Endodermal cell (in vitro differentiated cells): ENCODE results near the gene TAF6. TPM values are rescaled to one million over a fixed set of nuclear protein-coding genes. Genes with fewer than 3 reads are reported as not detected.

Source experiments
- DNase-seq: peaks from one replicate; pipeline ENCODE4 v3.0.0-alpha.2; 2017
- H3K27ac ChIP-seq: 2 replicates; pipeline ENCODE4 v1.5.1; 2013; ENCODE audit warnings: mild to moderate bottlenecking, low read depth, low read length, moderate library complexity
- H3K27me3 ChIP-seq: 2 replicates; pipeline ENCODE4 v1.6.1; 2013; ENCODE audit warnings: mild to moderate bottlenecking, low read length, moderate library complexity; ENCODE audit not compliant: insufficient read depth, control insufficient read depth, poor library complexity, severe bottlenecking
- H3K36me3 ChIP-seq: 2 replicates; pipeline ENCODE4 v1.7.0; 2013; ENCODE audit warnings: mild to moderate bottlenecking, low read length, moderate library complexity; ENCODE audit not compliant: control insufficient read depth, insufficient read depth
- H3K4me1 ChIP-seq: one replicate; pipeline ENCODE4 v1.7.0; 2013; ENCODE audit warnings: low read length; ENCODE audit not compliant: control insufficient read depth, insufficient read depth
- H3K4me3 ChIP-seq: 2 replicates; pipeline ENCODE4 v1.5.1; 2013; ENCODE audit warnings: mild to moderate bottlenecking, low read length, moderate library complexity
- H3K9ac ChIP-seq: 2 replicates; pipeline ENCODE4 v1.6.1; 2013; ENCODE audit warnings: mild to moderate bottlenecking, low read length, moderate library complexity; ENCODE audit not compliant: poor library complexity, severe bottlenecking; ENCODE audit errors: extremely low read depth
- H3K9me3 ChIP-seq: 2 replicates; pipeline ENCODE4 v1.6.1; 2013; ENCODE audit warnings: mild to moderate bottlenecking, low read length, moderate library complexity; ENCODE audit not compliant: control insufficient read depth
- H3K27ac Mint-ChIP-seq: 2 replicates; pipeline ENCODE4 v1.8.0; 2020; ENCODE audit warnings: mixed read lengths
- H3K27me3 Mint-ChIP-seq: 2 replicates; pipeline ENCODE4 v1.8.0; 2021; ENCODE audit warnings: mild to moderate bottlenecking, mixed read lengths; ENCODE audit not compliant: insufficient read depth
- H3K36me3 Mint-ChIP-seq: 2 replicates; pipeline ENCODE4 v1.8.0; 2020; ENCODE audit warnings: low read depth, mixed read lengths
- H3K4me1 Mint-ChIP-seq: 2 replicates; pipeline ENCODE4 v1.8.0; 2020; ENCODE audit warnings: mixed read lengths
- H3K4me3 Mint-ChIP-seq: 2 replicates; pipeline ENCODE4 v1.8.0; 2020; ENCODE audit warnings: mild to moderate bottlenecking, moderate library complexity, mixed read lengths
- H3K9me3 Mint-ChIP-seq: 2 replicates; pipeline ENCODE4 v1.8.0; 2020; ENCODE audit warnings: mild to moderate bottlenecking, mixed read lengths
- CTCF ChIP-seq: fragments of 200-600 bp; sonication (generic); conservative IDR thresholded peaks from 2 replicates; pipeline ENCODE4 v1.5.0; 2021; ENCODE audit warnings: antibody characterized with exemption, mild to moderate bottlenecking
- WGBS, 2 experiments: methylation state at CpG; one replicate each; pipeline versions ENCODE4 v1.1.5 to v1.1.7; 2013; ENCODE audit warnings: missing lambda C conversion rate in 2 of 2, mixed read lengths in 1 of 2; ENCODE audit not compliant: insufficient coverage in 1 of 2, insufficient read length in 1 of 2; 5-methylcytosine and 5-hydroxymethylcytosine counted together
- total RNA-seq, 2 donors: library from RNA; stranded (reverse); fragmentation: NEBNext Ultra II Directional in 1 of 2; extraction: Animal tissue kit (Norgen Biotek cat#: 25700) in 1 of 2; gene quantifications; 2 replicates in 1 of 2; 3 replicates in 1 of 2; pipeline ENCODE4 v1.2.1, GENCODE V29; 2021

TAF6 gene
- total RNA-seq, 2 donors from 2014 or later: 83.1 to 113 TPM

GRCh38 chr7:100142461-100142860 lies 23.3 kb upstream of the TAF6 start:
- no peak for TF ChIP-seq CTCF
- 81 to 92% methylated on average over 3 of the region's 3 CpGs for WGBS, 2 experiments
- no peaks in the 10 kb centered on the region for H3K4me1 ChIP-seq

GRCh38 chr7:100141555-100141949 lies 22.4 kb upstream of the TAF6 start:
- Mint-ChIP-seq H3K27me3 (peaks cover 7% of the 10 kb centered on the region), H3K9me3 (peaks cover 16% of the 10 kb centered on the region), H3K4me3 (no peak overlapping the region), H3K36me3 (peaks cover 3% of the 10 kb centered on the region), H3K4me1 (peaks cover 3% of the 10 kb centered on the region), H3K27ac (no peak overlapping the region)
- WGBS, 2 experiments: 92 to 100% methylated on average over 2 to 3 of the region's 3 CpGs
- Histone ChIP-seq H3K27me3 (no peaks in the 10 kb centered on the region), H3K4me3 (no peak overlapping the region), H3K36me3 (no peaks in the 10 kb centered on the region), H3K9me3 (no peaks in the 10 kb centered on the region), H3K9ac (no peak overlapping the region), H3K4me1 (no peaks in the 10 kb centered on the region), H3K27ac (no peak overlapping the region)
- TF ChIP-seq CTCF: no peak
- DNase-seq: no peak

More at GRCh38 chr7:100142461-100142860, 23.3 kb upstream of the TAF6 start:
- Mint-ChIP-seq H3K27ac (no peak overlapping the region), H3K36me3 (peaks cover 3% of the 10 kb centered on the region), H3K9me3 (peaks cover 16% of the 10 kb centered on the region), H3K4me3 (no peak overlapping the region), H3K4me1 (peaks cover 3% of the 10 kb centered on the region), H3K27me3 (peaks cover 7% of the 10 kb centered on the region)
- Histone ChIP-seq H3K9me3 (no peaks in the 10 kb centered on the region), H3K27me3 (no peaks in the 10 kb centered on the region), H3K9ac (no peak overlapping the region), H3K36me3 (no peaks in the 10 kb centered on the region), H3K4me3 (no peak overlapping the region), H3K27ac (no peak overlapping the region)
- DNase-seq: no peak

GRCh38 chr7:100137851-100138760 lies 18.9 kb upstream of the TAF6 start:
- H3K4me3 Mint-ChIP-seq: no peak overlapping the region
- no peak for DNase-seq
- Histone ChIP-seq H3K27me3 (no peaks in the 10 kb centered on the region), H3K36me3 (no peaks in the 10 kb centered on the region), H3K9ac (no peak overlapping the region), H3K27ac (no peak overlapping the region), H3K4me1 (no peaks in the 10 kb centered on the region), H3K9me3 (no peaks in the 10 kb centered on the region), H3K4me3 (no peak overlapping the region)
- 78 to 93% methylated on average over 3 to 13 of the region's 13 CpGs for WGBS, 2 experiments
- H3K4me1 Mint-ChIP-seq: peaks cover 3% of the 10 kb centered on the region
- no peaks in the 10 kb centered on the region for H3K9me3 Mint-ChIP-seq
- TF ChIP-seq CTCF: no peak
- H3K27me3 Mint-ChIP-seq: peaks cover 17% of the 10 kb centered on the region
- no peaks in the 10 kb centered on the region for H3K36me3 Mint-ChIP-seq
- H3K27ac Mint-ChIP-seq: no peak overlapping the region
